B cell (primary cell): ENCODE data around the gene RNPC3. TPM values are rescaled to one million over a fixed set of nuclear protein-coding genes. Genes with fewer than 3 reads are reported as not detected.

Experiments
- ATAC-seq: fragments of 200-7000 bp; cut with Tn5 transposase; one replicate; pipeline ENCODE4 v1.10.0; 2021; ENCODE audit warnings: low read depth, mild to moderate bottlenecking, moderate number of reproducible peaks, moderate library complexity
- CTCF ChIA-PET: fragments of 350-600 bp; sonication (Branson Sonifier 250); formaldehyde crosslinking; loops from one replicate; lab custom pipeline; 2021; ENCODE audit warnings: antibody characterized with exemption, inconsistent platforms; lab: Charles Lee
- POLR2A ChIA-PET: fragments of 350-600 bp; sonication (Branson Sonifier 250); formaldehyde crosslinking; loops from one replicate; lab custom pipeline; 2021; ENCODE audit warnings: antibody characterized with exemption; lab: Charles Lee
- DNase-seq: peaks from one replicate; pipeline ENCODE4 v3.0.0; 2013
- H2AFZ ChIP-seq: 2 replicates; pipeline ENCODE4 v1.6.1; 2012; ENCODE audit warnings: mild to moderate bottlenecking, low read depth, low read length; ENCODE audit not compliant: insufficient read depth, poor library complexity, severe bottlenecking
- H3K27ac ChIP-seq, 2 donors: 1 replicate in 1 of 2; 2 replicates in 1 of 2; pipeline ENCODE4 v1.5.1; 2012 to 2013; ENCODE audit warnings: low read length in 2 of 2, mild to moderate bottlenecking in 2 of 2, moderate library complexity in 1 of 2
- H3K27me3 ChIP-seq, 4 experiments: fragments of 200-600 bp in 1 of 4; sonication (generic) in 1 of 4; replicated peaks in 1 of 4; 1 replicate in 2 of 4; 2 replicates in 2 of 4; pipeline versions ENCODE4 v1.6.1 to v1.7.0; 2013 to 2016; ENCODE audit warnings: low read length in 3 of 4, mild to moderate bottlenecking in 2 of 4, mixed read lengths in 1 of 4, moderate library complexity in 1 of 4; ENCODE audit not compliant: insufficient read depth in 4 of 4, control insufficient read depth in 3 of 4; ENCODE audit errors: control extremely low read depth in 1 of 4
- H3K36me3 ChIP-seq, 2 experiments: replicated peaks in 1 of 2; 1 replicate in 1 of 2; 2 replicates in 1 of 2; pipeline versions ENCODE4 v1.6.1 to v1.7.1; 2013; ENCODE audit warnings: low read length in 1 of 2; ENCODE audit not compliant: insufficient read depth in 2 of 2, control insufficient read depth in 1 of 2; ENCODE audit errors: control extremely low read depth in 1 of 2, extremely low read depth in 1 of 2
- H3K4me1 ChIP-seq, 2 donors: fragments of 200-600 bp in 1 of 2; sonication (generic) in 1 of 2; 1 replicate in 1 of 2; 2 replicates in 1 of 2; pipeline versions ENCODE4 v1.5.1 to v1.6.1; 2013 to 2017; ENCODE audit warnings: low read length in 2 of 2; ENCODE audit not compliant: control insufficient read depth in 2 of 2, insufficient read depth in 2 of 2
- H3K4me2 ChIP-seq: replicated peaks from 2 replicates; pipeline ENCODE3; 2012; ENCODE audit warnings: mild to moderate bottlenecking, low read depth, low read length; ENCODE audit not compliant: poor library complexity, severe bottlenecking
- H3K4me3 ChIP-seq, 5 experiments: fragments of 200-600 bp in 1 of 5; sonication (generic) in 1 of 5; 1 replicate in 3 of 5; 2 replicates in 2 of 5; pipeline versions ENCODE4 v1.5.1 to v1.7.0; 2011 to 2016; ENCODE audit warnings: low read length in 4 of 5, mild to moderate bottlenecking in 4 of 5, low read depth in 2 of 5, control low read depth in 1 of 5, moderate library complexity in 1 of 5; ENCODE audit not compliant: insufficient read depth in 1 of 5; ENCODE audit errors: control extremely low read depth in 1 of 5, extremely low read depth in 1 of 5
- H3K79me2 ChIP-seq: fragments of 200-600 bp; sonication (generic); one replicate; pipeline ENCODE4 v1.6.0; 2016; ENCODE audit warnings: low read length; ENCODE audit not compliant: control insufficient read depth, insufficient read depth
- H3K9ac ChIP-seq: fragments of 200-600 bp; sonication (generic); 2 replicates; pipeline ENCODE4 v1.6.1; 2017; ENCODE audit warnings: mild to moderate bottlenecking, low read length, moderate library complexity
- H3K9me3 ChIP-seq, 3 donors: one replicate each; pipeline versions ENCODE4 v1.6.1 to v1.7.1; 2013; ENCODE audit warnings: low read length in 2 of 3; ENCODE audit not compliant: control insufficient read depth in 2 of 3, insufficient read depth in 1 of 3; ENCODE audit errors: control extremely low read depth in 1 of 3
- H4K20me1 ChIP-seq: 2 replicates; pipeline ENCODE4 v1.6.0; 2012; ENCODE audit warnings: mild to moderate bottlenecking, low read length; ENCODE audit not compliant: insufficient read depth, control insufficient read depth, poor library complexity, severe bottlenecking
- H3K27ac Mint-ChIP-seq: one replicate; pipeline ENCODE4 v1.8.0; 2021; ENCODE audit warnings: mixed read lengths
- H3K27me3 Mint-ChIP-seq: one replicate; pipeline ENCODE4 v1.8.0; 2021; ENCODE audit warnings: mixed read lengths
- H3K4me1 Mint-ChIP-seq: one replicate; pipeline ENCODE4 v1.8.0; 2021; ENCODE audit warnings: mixed read lengths
- H3K4me3 Mint-ChIP-seq: one replicate; pipeline ENCODE4 v1.8.0; 2021; ENCODE audit warnings: mixed read lengths
- H3K9me3 Mint-ChIP-seq: one replicate; pipeline ENCODE4 v1.8.0; 2022; ENCODE audit warnings: mixed read lengths; ENCODE audit not compliant: insufficient read depth
- CTCF ChIP-seq: fragments of 200-600 bp; IDR thresholded peaks from one replicate; pipeline ENCODE4 v1.8.0; 2022; ENCODE audit warnings: antibody characterized with exemption, mild to moderate bottlenecking
- EZH2 ChIP-seq: IDR thresholded peaks from 2 replicates; pipeline ENCODE4 v1.6.1; 2012; ENCODE audit warnings: borderline replicate concordance, low read depth, mild to moderate bottlenecking, moderate library complexity, low read length; ENCODE audit not compliant: insufficient read depth, poor library complexity, severe bottlenecking
- WGBS: methylation state at CpG from one replicate; pipeline ENCODE4 v1.1.5; 2013; ENCODE audit warnings: missing lambda C conversion rate; ENCODE audit not compliant: insufficient coverage; 5-methylcytosine and 5-hydroxymethylcytosine counted together
- intact Hi-C: fragments of 100-400 bp; cut with micrococcal nuclease; formaldehyde crosslinking; loops from one replicate; pipeline ENCODE4 v1.10.0; 2022
- polyA plus RNA-seq: library from polyadenylated mRNA; depleted of rRNA; stranded (reverse); fragments of >200 nt; gene quantifications from 2 replicates; pipeline ENCODE4 v1.2.3, GENCODE V29; 2012
- total RNA-seq, 2 donors: library from RNA; stranded (reverse); fragments of 120-200 nt in 1 of 2; gene quantifications; 1 replicate in 1 of 2; 2 replicates in 1 of 2; pipeline versions ENCODE4 v1.2.3 to v1.2.4, GENCODE V29; 2013 to 2022

RNPC3 gene
- total and polyA plus RNA-seq, 2 donors (not counting 1 experiment from before 2014, with no cell fraction given) = 32.0 to 83.6 TPM

DNA sequence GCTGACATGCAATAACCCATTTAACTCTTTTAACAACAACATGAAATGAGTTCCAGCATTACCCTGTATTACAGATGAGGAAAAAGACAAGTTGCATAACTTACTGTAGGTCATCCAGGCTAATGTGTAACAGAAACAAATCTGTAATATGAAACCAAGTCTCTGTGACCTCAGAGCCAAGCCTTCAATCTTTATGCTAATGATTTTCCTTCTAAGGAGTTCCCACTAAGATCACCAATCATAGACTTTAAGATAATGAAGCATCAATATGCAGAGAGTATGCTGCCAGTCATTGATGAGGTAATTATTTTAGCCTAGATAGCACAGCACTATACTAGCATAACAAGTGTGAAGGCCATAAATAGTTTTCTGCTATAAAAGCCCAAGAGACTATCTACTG lies 35.6 kb upstream of the RNPC3 start:
- no peaks in the 10 kb centered on the region for H3K9me3 ChIP-seq
- Mint-ChIP-seq H3K27ac (no peak overlapping the region), H3K9me3 (no peaks in the 10 kb centered on the region), H3K4me3 (no peak overlapping the region), H3K27me3 (peaks cover 5% of the 10 kb centered on the region), H3K4me1 (no peaks in the 10 kb centered on the region)
- H3K9ac ChIP-seq = no peak overlapping the region
- no peak overlapping the region for H2AFZ ChIP-seq
- no peak overlapping the region for H3K4me2 ChIP-seq
- intact Hi-C loops = no loop called here
- H3K36me3 ChIP-seq = no peaks in the 10 kb centered on the region
- no peak for DNase-seq
- no peak for TF ChIP-seq EZH2
- no peak for TF ChIP-seq CTCF
- ATAC-seq = no peak
- ChIA-PET POLR2A (no interaction called here), CTCF (no interaction called here)
- no peak overlapping the region for H3K4me3 ChIP-seq
- no peak overlapping the region for H3K27ac ChIP-seq
- no peaks in the 10 kb centered on the region for H3K27me3 ChIP-seq
- no peaks in the 10 kb centered on the region for H3K79me2 ChIP-seq
- H3K4me1 ChIP-seq = no peaks in the 10 kb centered on the region
- no peaks in the 10 kb centered on the region for H4K20me1 ChIP-seq

DNA sequence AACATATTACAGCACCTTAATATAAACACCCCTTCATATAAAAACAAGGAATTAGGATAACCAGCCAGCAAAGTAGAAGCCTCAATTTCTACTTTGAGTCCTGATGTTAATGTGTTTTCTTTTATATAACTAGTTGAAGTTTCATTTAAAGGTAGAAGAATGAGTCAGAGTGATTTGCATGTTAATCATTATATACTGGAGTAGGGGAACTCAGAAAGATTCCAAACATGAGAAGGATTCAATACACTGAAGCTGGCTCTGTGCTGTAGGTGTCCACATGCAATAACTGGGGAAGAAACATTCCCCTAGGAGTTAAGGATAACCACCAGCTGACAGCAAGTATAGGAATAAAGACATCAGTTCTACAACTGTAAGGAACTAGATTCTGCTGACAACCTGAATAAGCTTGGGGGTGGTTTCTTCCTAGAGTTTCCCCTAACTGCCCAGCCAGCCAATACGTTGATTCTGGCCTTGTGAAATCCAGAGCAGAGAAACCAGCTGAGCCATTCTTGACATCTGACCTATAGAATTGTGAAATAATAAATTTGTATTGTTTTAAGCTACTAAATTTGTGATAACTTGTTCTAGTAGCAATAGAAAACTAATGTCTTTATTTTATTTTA lies 33.4 kb upstream of the RNPC3 start:
- no peaks in the 10 kb centered on the region for H3K36me3 ChIP-seq
- WGBS = no CpG with 5 or more reads among the region's 1 CpG
- ChIA-PET POLR2A (no interaction called here), CTCF (no interaction called here)
- H3K79me2 ChIP-seq = no peaks in the 10 kb centered on the region
- Mint-ChIP-seq H3K27me3 (peaks cover 14% of the 10 kb centered on the region), H3K4me1 (no peaks in the 10 kb centered on the region), H3K9me3 (no peaks in the 10 kb centered on the region), H3K4me3 (no peak overlapping the region), H3K27ac (no peak overlapping the region)
- intact Hi-C loops = no loop called here
- H4K20me1 ChIP-seq = no peaks in the 10 kb centered on the region
- no peak overlapping the region for H2AFZ ChIP-seq
- no peak overlapping the region for H3K27ac ChIP-seq
- DNase-seq (no peak), ATAC-seq (no peak)
- H3K4me2 ChIP-seq = no peak overlapping the region
- H3K27me3 ChIP-seq = no peaks in the 10 kb centered on the region
- no peak overlapping the region for H3K4me3 ChIP-seq
- H3K9ac ChIP-seq = no peak overlapping the region
- H3K4me1 ChIP-seq = no peaks in the 10 kb centered on the region
- no peaks in the 10 kb centered on the region for H3K9me3 ChIP-seq
- TF ChIP-seq CTCF (no peak), EZH2 (no peak)
